GM23248 (cell line): Measurements from ENCODE around the gene MGAT5. TPM values are rescaled to one million over a fixed set of nuclear protein-coding genes. Genes with fewer than 3 reads are reported as not detected.

Experiments used
- DNase-seq: peaks from one replicate; pipeline ENCODE4 v3.0.0-alpha.2; 2015
- H2AFZ ChIP-seq: fragments of 200-600 bp; sonication (generic); 2 replicates; pipeline ENCODE4 v1.6.1; 2016; ENCODE audit warnings: antibody characterized with exemption
- H3F3A ChIP-seq: fragments of 200-600 bp; sonication (generic); 2 replicates; pipeline ENCODE4 v1.6.1; 2016; ENCODE audit warnings: mild to moderate bottlenecking, antibody characterized with exemption, mixed run types; ENCODE audit not compliant: insufficient read depth
- H3K27ac ChIP-seq: fragments of 200-600 bp; sonication (generic); 2 replicates; pipeline ENCODE4 v1.5.1; 2016; ENCODE audit warnings: mild to moderate bottlenecking
- H3K27me3 ChIP-seq: fragments of 200-600 bp; sonication (generic); replicated peaks from 2 replicates; pipeline ENCODE4 v1.6.1; 2016; ENCODE audit warnings: mild to moderate bottlenecking; ENCODE audit not compliant: insufficient read depth
- H3K36me3 ChIP-seq: fragments of 200-600 bp; sonication (generic); 2 replicates; pipeline ENCODE4 v1.6.1; 2016; ENCODE audit warnings: low read depth, mild to moderate bottlenecking
- H3K4me1 ChIP-seq: fragments of 200-600 bp; sonication (generic); 2 replicates; pipeline ENCODE4 v1.6.1; 2016; ENCODE audit warnings: mild to moderate bottlenecking; ENCODE audit not compliant: insufficient read depth
- H3K4me2 ChIP-seq: fragments of 200-600 bp; sonication (generic); one replicate; pipeline ENCODE4 v1.6.1; 2016; ENCODE audit warnings: mild to moderate bottlenecking; ENCODE audit not compliant: unreplicated experiment
- H3K4me3 ChIP-seq: fragments of 200-600 bp; sonication (generic); 2 replicates; pipeline ENCODE4 v1.5.1; 2016; ENCODE audit warnings: mild to moderate bottlenecking
- H3K79me2 ChIP-seq: fragments of 200-600 bp; sonication (generic); 2 replicates; pipeline ENCODE4 v1.6.1; 2016; ENCODE audit warnings: mild to moderate bottlenecking; ENCODE audit not compliant: insufficient read depth
- H3K9ac ChIP-seq: fragments of 200-600 bp; sonication (generic); 2 replicates; pipeline ENCODE4 v1.6.1; 2016; ENCODE audit warnings: mild to moderate bottlenecking
- H3K9me2 ChIP-seq: fragments of 200-600 bp; sonication (generic); 2 replicates; pipeline ENCODE4 v1.6.1; 2016; ENCODE audit warnings: mixed run types, mild to moderate bottlenecking, moderate library complexity; ENCODE audit not compliant: insufficient read depth
- H3K9me3 ChIP-seq: fragments of 200-600 bp; sonication (generic); one replicate; pipeline ENCODE4 v1.6.1; 2017; ENCODE audit warnings: low read depth
- H4K20me1 ChIP-seq: fragments of 200-600 bp; sonication (generic); 2 replicates; pipeline ENCODE4 v1.6.0; 2016; ENCODE audit not compliant: insufficient read depth
- EZH2 ChIP-seq: fragments of 200-600 bp; sonication (generic); IDR thresholded peaks from 2 replicates; pipeline ENCODE4 v1.6.1; 2018; ENCODE audit warnings: antibody characterized with exemption, mild to moderate bottlenecking; ENCODE audit not compliant: insufficient read depth, poor library complexity, severe bottlenecking
- EZH2phosphoT487 ChIP-seq: fragments of 200-600 bp; sonication (generic); IDR thresholded peaks from 2 replicates; pipeline ENCODE4 v1.6.1; 2018; ENCODE audit warnings: antibody characterized with exemption, moderate library complexity, mild to moderate bottlenecking, low read depth; ENCODE audit not compliant: insufficient read depth
- WGBS, 2 experiments: methylation state at CpG; one replicate each; pipeline ENCODE4 v1.1.6; 2015 to 2017; ENCODE audit warnings: low lambda C conversion rate in 2 of 2, low coverage in 1 of 2; ENCODE audit errors: missing lambda C conversion rate in 2 of 2; 5-methylcytosine and 5-hydroxymethylcytosine counted together
- in situ Hi-C: fragments of 300-500 bp; cut with MboI; formaldehyde crosslinking; loops from 2 replicates; pipeline ENCODE4 v1.15.0; 2020
- polyA plus RNA-seq: library from polyadenylated mRNA; unstranded; fragments of >200 nt; fragmentation: Nextera tagmentation; extraction: Ambion mirVana; gene quantifications from 2 replicates; pipeline ENCODE4 v1.2.1, GENCODE V29; 2016
- total RNA-seq: library from RNA; depleted of rRNA; stranded (reverse); fragments of >200 nt; shearing (Covaris generic); gene quantifications from 2 replicates; pipeline ENCODE4 v1.2.3, GENCODE V29; 2014

Gene MGAT5
- total and polyA plus RNA-seq, 2 experiments from 2014 or later: 1.8 to 15.9 TPM

GRCh38 chr2:134319596-134320254, 65.9 kb downstream of the MGAT5 start:
- Histone ChIP-seq H3F3A (no peaks in the 10 kb centered on the region), H3K27me3 (no peaks in the 10 kb centered on the region), H3K27ac (no peak overlapping the region), H3K4me2 (no peak overlapping the region), H4K20me1 (no peaks in the 10 kb centered on the region), H3K9me3 (no peaks in the 10 kb centered on the region), H3K4me1 (no peaks in the 10 kb centered on the region), H3K4me3 (no peak overlapping the region), H3K79me2 (no peaks in the 10 kb centered on the region), H3K36me3 (no peaks in the 10 kb centered on the region; the same call in 1 of the 2 replicates), H2AFZ (no peak overlapping the region), H3K9me2 (no peaks in the 10 kb centered on the region), H3K9ac (no peak overlapping the region)
- DNase-seq: no peak
- WGBS, 2 experiments: 82 to 92% methylated on average over 2 of the region's 2 CpGs
- in situ Hi-C loops: no loop called here
- TF ChIP-seq EZH2phosphoT487: no peak
- no peak for TF ChIP-seq EZH2

- Histone ChIP-seq H3F3A (no peaks in the 10 kb centered on the region), H3K27ac (no peak overlapping the region), H3K36me3 (no peaks in the 10 kb centered on the region; the same call in 1 of the 2 replicates), H3K4me3 (no peak overlapping the region), H3K9me3 (no peaks in the 10 kb centered on the region), H3K4me2 (no peak overlapping the region), H4K20me1 (no peaks in the 10 kb centered on the region), H3K9me2 (no peaks in the 10 kb centered on the region), H2AFZ (no peak overlapping the region), H3K9ac (no peak overlapping the region), H3K79me2 (no peaks in the 10 kb centered on the region), H3K27me3 (no peaks in the 10 kb centered on the region), H3K4me1 (no peaks in the 10 kb centered on the region)
- TF ChIP-seq EZH2: no peak
- TF ChIP-seq EZH2phosphoT487: no peak
- in situ Hi-C loops: no loop called here
- DNase-seq: no peak
- 94 to 96% methylated on average over 3 of the region's 3 CpGs for WGBS, 2 experiments
Measured at GRCh38 chr2:134320930-134321329, 67.1 kb downstream of the MGAT5 start.

- in situ Hi-C loops: no loop called here
- WGBS, 2 experiments: 94 to 100% methylated on average over 1 of the region's 1 CpG
- Histone ChIP-seq H3K36me3 (no peaks in the 10 kb centered on the region; the same call in 1 of the 2 replicates), H3K27ac (no peak overlapping the region), H3K4me3 (no peak overlapping the region), H3K4me2 (no peak overlapping the region), H2AFZ (no peak overlapping the region), H4K20me1 (no peaks in the 10 kb centered on the region), H3K9me3 (no peaks in the 10 kb centered on the region), H3K9me2 (no peaks in the 10 kb centered on the region), H3K79me2 (no peaks in the 10 kb centered on the region), H3K9ac (no peak overlapping the region), H3K4me1 (no peaks in the 10 kb centered on the region), H3K27me3 (no peaks in the 10 kb centered on the region), H3F3A (no peaks in the 10 kb centered on the region)
- no peak for TF ChIP-seq EZH2
- no peak for TF ChIP-seq EZH2phosphoT487
- DNase-seq: no peak
Measured at GRCh38 chr2:134323777-134324176, 69.9 kb downstream of the MGAT5 start.

- Histone ChIP-seq H3K4me3 (no peak overlapping the region), H4K20me1 (no peaks in the 10 kb centered on the region), H3K36me3 (no peaks in the 10 kb centered on the region), H3K9ac (no peak overlapping the region), H3K79me2 (no peaks in the 10 kb centered on the region), H3K27me3 (no peaks in the 10 kb centered on the region), H3K27ac (no peak overlapping the region), H3K9me3 (no peaks in the 10 kb centered on the region), H2AFZ (no peak overlapping the region), H3K4me2 (no peak overlapping the region), H3K9me2 (no peaks in the 10 kb centered on the region), H3F3A (no peaks in the 10 kb centered on the region), H3K4me1 (no peaks in the 10 kb centered on the region)
- 53 to 64% methylated on average over 4 of the region's 4 CpGs for WGBS, 2 experiments
- DNase-seq: no peak
- in situ Hi-C loops: no loop called here
- no peak for TF ChIP-seq EZH2phosphoT487
- no peak for TF ChIP-seq EZH2
Measured at GRCh38 chr2:134324430-134324829, 70.6 kb downstream of the MGAT5 start.

GRCh38 chr2:134324947-134325346, 71.1 kb downstream of the MGAT5 start:
- H3K4me2 ChIP-seq: no peak overlapping the region
- no peaks in the 10 kb centered on the region for H3K36me3 ChIP-seq
- TF ChIP-seq EZH2 (no peak), EZH2phosphoT487 (no peak)
- no peak overlapping the region for H2AFZ ChIP-seq
- H3K9ac ChIP-seq: no peak overlapping the region
- H3K9me3 ChIP-seq: no peaks in the 10 kb centered on the region
- H3K4me3 ChIP-seq: no peak overlapping the region
- in situ Hi-C loops: no loop called here
- H3K27ac ChIP-seq: no peak overlapping the region
- H3K27me3 ChIP-seq: no peaks in the 10 kb centered on the region
- no peaks in the 10 kb centered on the region for H4K20me1 ChIP-seq
- H3K9me2 ChIP-seq: no peaks in the 10 kb centered on the region
- H3K79me2 ChIP-seq: no peaks in the 10 kb centered on the region
- H3F3A ChIP-seq: no peaks in the 10 kb centered on the region
- DNase-seq: no peak
- H3K4me1 ChIP-seq: no peaks in the 10 kb centered on the region
- WGBS, 2 experiments: 44 to 45% methylated on average over 1 of the region's 1 CpG
